Stimulated activated CD4-positive, alpha-beta T cell treated with anti-CD3 and anti-CD28 coated beads, TNF-alpha, amount 100 ng/mL, for 4 hours (primary cell): ENCODE data around the gene PLPP3.
"Not testable (repeated sequence)": the region's sequence is repeated elsewhere in the genome, so short reads cannot be mapped to it uniquely, and the experiment has no call there.

Source experiments
- DNase-seq, 3 experiments: peaks; one replicate each; pipeline ENCODE4 v3.0.0-alpha.2; 2020; ENCODE audit warnings: low read depth in 3 of 3

The PLPP3 gene

DNA sequence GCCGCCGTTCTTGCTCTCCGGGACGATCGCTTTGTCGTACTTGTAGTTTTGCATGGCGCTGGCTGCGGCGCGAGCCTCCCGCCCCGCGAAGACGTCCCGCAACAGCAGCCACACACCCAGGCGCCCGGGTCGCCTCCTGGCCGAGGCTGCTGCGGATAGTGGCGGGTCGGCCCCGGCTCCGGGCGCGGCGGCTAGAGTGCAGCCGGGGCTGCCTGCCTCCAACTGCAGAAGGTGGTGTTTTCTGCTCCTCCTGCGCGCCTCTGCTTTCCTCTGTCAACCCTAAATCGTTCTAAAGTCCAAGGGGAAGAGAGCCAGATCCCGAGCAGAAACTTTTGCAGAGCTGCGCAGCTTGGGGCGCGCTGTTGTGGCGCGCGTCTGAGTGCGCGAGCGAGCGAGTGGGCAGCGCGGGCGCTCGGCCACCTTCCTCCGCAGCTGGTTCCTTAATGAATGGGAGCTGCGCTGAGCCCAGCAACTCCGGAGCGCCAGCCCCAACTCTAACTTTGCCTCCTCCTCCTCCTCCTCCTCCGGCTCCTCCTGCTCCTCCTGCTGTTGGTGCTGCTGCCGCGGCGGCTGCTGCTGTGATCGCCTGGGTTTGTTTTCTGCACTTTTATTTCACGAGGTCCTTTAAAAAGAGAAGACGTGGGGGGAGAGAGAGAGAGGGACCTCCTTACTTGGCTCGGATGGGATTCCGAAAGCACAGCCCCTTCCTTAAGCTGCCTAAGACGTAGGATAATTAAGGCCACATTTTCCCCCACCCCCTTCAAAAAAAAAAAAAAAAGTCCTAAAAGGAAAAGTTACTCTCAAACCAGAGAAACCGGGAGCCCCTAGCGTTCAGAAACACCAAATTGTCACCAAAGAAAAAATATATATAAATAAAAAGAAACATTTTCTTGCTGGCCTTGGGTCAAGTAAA lies at the start of gene PLPP3:
PLPP3 (minus strand) TSS at position 601 of the 913 bp plus-strand sequence; CDS start at position 54, 547 bp downstream.
- DNase-seq, result no peak

DNA sequence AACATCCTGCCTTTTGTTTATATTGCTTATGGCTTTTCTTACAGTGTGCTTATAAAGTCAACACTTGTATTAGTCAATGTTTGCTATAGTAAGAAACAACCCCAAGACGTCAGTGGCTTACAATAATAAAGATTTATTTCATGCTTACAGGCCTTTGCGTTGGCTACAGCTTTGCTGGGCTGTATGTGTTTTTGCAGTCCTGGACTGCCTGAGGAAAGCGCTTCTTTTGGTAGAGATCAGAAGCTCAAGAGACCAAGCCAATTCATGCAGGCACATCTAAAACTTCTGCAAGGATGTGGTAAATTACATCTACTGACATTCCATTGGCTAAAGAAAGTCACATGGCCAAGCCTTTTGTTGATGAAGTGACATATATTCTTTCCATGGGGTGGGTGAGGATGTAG lies 48.3 kb upstream of the PLPP3 start:
- DNase-seq, result no peak

DNA sequence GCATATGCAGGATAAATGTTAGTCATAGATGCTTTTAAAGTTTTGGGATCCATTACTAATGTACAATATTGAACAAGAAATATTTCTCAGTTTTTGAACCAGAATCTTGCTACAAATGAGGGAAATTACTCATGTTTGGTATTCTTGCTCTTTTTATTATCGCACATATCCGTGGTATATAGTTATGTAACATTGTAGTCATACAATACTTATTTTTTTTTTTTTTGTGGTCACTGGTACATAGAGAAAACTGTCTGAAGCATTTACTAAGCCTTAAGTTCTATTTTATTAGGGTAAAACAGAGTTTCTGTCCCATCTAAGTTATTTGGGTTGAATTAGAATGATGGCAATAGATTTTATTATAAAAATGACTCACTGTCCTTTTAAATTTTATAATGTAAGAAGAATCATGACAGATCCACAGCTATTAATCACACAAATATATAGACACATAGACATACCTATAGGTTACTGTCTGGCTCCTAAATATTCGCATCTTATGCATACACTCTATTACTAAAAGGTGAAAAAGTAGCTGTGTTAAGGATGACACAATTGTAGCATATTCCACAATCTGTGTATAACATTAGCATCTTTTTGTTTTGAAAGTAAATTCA lies 47.8 kb upstream of the PLPP3 start:
- DNase-seq, result no peak

DNA sequence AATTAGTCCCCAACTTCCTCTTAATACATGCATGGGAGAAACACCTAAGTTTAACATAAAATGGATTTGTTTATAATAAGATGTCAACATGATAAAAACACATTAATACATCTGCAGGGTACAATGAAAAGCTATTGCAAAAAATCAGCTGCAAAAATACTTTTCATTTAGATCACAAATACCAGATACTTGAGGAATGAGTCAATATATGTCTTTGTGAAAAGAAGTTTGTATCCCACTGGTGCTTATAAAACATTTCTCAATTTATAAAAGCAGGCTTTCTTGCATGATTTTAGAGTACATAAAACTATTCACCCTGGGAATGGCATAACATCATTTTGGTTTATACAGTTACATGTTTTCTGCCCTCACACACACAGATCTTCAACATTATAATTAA lies 47.2 kb upstream of the PLPP3 start:
- DNase-seq, result no peak

DNA sequence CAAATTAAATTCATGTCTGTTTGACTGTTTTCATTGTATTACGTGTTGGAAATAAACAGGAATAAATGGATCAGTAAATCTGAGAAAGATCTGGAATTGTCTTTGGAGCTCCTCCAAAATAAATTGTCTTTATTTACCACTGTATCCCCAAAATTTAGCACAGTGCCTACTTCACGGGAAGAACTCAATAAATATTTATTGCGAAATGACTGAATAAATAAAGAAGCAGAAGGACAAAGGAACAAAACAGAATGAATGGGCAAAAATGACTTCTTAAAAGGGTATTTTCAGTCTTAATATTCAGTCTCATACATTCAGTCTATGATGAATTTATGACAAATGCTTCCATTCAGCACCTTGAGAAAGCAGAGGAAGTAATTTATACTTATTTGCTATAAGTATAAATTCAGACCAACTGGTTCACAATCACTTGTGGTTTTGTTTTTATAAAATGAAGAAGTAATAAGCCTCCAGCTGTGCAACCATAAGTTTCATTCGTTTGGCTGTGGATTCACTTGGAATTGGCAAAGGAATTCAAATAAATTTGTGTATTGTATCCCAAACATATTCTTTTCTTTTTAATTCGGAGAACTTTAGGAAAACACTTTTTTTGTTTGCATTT lies 46.6 kb upstream of the PLPP3 start:
- DNase-seq, result no peak

DNA sequence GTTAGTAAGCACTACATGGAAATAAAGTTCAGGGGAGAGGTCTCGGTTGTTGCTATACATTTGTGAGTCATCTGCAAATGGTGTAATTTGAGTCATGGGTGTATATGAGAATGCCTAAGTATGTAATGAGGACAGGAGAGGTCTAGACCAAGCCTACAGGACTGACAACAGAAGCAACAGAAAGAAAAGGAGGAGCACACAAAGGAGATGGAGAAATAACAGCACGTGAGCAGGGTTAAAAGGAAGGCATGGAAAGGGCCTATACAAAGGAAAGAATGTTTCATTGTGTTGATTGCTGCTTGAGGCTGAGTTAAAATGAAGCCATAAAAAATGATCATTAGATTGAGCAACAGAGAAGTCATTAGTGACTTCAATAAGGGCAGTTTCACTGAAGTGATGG lies 37.8 kb upstream of the PLPP3 start:
- no peak for DNase-seq

DNA sequence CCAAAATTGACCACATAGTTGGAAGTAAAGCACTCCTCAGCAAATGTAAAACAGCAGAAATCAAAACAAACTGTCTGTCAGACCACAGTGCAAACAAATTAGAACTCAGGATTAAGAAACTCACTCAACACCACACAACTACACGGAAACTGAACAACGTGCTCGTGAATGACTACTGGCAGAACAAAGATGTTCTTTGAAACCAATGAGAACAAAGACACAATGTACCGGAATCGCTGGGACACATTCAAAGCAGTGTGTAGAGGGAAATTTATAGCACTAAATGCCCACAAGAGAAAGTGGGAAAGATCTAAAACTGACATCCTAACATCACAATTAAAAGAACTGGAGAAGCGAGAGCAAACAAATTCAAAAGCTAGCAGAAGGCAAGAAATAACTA lies 31.4 kb upstream of the PLPP3 start:
- DNase-seq, result not testable (repeated sequence)

DNA sequence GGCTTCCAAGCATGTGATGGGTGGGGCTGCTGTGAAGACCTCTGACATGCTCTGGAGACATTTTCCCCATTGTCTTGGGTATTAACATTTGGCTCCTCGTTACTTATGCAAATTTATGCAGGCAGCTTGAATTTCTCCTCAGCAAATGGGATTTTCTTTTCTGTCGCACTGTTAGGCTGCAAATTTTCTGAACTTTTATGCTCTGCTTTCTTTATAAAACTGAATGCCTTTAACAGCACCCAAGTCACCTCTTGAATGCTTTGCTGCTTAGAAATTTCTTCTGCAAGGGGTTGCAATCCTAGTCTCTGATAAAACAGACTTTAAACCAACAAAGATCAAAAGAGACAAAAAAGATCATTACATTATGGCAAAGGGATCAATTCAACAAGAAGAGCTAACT lies 30.7 kb upstream of the PLPP3 start:
- DNase-seq, result not testable (repeated sequence)

DNA sequence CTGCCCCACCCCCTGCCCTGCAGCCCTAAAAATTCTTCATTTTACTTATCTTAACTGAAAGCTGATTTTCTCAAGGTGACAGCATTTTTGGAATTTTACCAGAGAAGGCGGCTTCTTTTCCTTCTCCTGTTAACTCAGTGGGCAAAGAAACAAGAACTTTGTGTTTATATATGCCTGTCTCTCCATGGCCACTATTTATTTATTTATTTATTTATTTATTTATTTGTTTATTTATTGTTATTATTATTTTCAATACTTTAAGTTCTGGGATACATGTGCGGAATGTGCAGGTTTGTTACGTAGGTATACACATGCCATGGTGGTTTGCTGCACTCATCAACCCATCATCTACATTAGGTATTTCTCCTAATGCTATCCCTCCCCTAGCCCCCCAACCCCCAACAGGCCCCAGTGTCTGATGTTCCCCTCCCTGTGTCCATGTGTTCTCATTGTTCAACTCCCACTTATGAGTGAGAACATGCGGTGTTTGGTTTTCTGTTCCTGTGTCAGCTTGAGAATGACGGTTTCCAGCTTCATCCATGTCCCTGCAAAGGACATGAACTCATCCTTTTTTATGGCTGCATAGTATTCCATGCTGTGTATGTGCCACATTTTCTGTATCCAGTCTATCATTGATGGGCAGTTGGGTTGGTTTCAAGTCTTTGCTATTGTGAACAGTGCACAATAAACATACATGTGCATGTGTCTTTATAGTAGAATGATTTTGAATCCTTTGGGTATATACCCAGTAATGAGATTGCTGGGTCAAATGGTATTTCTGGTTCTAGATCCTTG lies 16.2 kb upstream of the PLPP3 start:
- not testable (repeated sequence) for DNase-seq

DNA sequence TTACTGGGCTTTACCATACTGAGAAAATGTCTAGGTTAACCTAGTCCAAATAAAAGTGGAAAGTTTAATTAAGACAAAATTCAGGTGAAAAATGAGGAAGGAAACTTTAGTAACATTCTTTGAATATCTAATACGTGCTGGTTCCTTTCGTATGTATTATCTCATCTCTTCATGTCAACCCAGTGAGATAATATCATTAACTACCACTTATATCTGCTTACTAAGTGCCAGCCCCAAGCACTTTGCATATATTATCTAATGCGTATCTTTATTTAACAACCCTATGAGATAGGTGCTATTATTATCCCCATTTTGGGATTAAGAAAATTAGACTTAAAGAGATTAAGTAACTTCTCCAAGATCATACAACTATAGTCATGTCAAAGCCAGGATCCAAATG lies 12.5 kb upstream of the PLPP3 start:
- no peak for DNase-seq

DNA sequence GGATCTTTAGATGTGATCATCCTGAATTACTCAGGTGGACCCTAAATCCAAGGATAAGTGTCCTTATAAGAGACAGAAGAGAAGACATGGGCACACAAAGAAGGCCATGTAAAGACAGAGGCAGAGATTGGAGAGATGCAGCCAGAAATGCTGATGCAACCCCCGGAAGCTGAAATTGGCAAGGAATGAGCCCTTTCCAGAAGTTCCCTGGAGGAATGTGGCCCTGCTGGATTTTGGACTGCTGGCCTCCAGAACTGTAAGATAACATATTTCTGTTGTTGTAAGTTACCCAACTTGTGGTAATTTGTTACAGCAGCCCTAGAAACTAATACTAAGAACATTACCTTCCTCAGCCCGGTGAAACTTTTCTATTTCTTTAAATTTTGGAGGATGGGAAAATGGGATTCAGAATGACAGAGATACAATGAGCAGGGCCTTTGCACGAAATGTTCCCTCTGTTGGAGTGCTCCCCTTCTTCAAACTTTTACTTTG lies 11.2 kb upstream of the PLPP3 start:
- DNase-seq, result no peak

DNA sequence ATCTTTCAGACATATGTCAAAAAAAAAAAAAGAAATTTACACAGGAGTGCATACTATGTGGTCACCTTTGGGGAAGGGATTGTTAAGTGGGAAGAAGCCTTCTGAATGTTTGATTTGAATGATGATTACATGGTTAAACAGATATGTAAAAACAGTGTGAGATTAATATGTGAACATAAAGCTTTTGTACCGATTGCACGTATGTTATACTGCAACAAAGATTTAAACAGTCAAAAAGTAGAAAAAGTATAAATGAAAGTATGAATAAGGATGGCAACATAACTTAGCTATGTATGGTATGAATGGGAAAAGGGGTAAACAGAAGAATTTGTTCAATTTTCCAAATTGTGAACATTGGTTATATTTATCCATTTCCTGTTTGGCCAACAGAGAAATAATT lies 10.0 kb upstream of the PLPP3 start:
- DNase-seq, result no peak

DNA sequence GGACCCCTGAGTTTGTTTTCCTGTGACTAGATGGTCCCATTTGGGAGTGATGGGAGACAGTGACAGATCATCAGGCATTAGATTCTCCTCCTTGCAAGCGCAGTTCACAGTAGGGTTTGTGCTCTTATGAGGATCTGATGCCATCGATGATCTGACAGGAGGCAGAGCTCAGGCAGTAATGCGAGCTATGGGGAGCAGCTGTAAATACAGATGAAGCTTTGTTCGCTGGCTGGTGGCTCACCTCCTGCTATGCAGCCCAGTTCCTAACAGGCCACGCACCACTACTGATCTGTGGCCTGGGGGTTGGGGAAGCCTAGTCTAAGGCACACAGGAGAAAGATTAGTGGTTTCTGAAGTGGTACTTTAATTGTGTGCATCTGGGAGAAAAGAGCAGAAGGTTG lies 7.1 kb upstream of the PLPP3 start:
- DNase-seq, result no peak

DNA sequence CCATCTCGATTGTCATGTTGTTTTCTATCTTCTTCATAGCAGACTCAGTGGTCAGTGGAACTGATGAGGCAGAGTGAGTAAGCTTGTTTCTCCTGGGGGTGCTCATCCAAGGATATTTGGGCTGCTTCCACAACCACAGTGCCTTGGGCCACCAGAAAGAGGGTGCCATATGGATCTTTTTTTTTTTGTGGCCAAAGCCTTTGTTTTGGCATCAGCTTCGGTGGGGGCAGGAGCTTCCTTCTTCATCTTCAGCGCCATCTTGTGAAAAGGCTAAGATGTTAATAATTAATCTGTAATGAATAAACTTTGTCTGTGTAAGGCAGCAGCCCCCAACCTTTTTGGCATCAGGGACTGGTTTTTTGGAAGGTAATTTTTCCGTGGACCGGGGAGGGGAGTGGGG lies 6.6 kb upstream of the PLPP3 start:
- no peak for DNase-seq

DNA sequence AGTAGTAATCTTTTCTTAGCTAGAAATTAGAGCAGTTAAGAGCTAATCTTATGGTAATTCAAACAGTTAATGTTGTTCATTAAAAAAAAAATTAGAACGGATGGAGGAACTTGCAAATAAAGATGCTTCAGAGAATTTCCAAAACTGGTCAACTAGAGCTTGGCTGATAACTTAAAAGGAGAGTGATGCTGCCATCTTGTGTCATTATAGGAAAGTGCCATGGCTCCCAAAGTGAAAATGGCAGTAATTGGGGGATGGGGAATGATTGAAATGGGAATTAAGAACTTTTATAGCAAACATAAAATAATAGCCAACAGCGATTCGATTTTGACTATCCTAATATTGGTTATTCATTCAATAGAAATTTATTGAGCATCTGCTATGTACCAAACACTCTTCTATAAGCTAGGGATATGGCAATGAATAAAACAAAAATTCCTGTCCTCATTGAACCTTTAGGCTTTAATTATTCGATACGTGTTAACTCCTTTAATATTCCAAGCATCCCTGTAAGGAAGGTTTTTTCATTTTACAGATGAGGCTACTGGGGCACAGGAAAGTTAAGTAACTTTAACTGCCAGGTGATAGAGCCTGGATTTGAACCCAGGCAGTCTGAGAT lies 5.7 kb upstream of the PLPP3 start:
- DNase-seq, result no peak

DNA sequence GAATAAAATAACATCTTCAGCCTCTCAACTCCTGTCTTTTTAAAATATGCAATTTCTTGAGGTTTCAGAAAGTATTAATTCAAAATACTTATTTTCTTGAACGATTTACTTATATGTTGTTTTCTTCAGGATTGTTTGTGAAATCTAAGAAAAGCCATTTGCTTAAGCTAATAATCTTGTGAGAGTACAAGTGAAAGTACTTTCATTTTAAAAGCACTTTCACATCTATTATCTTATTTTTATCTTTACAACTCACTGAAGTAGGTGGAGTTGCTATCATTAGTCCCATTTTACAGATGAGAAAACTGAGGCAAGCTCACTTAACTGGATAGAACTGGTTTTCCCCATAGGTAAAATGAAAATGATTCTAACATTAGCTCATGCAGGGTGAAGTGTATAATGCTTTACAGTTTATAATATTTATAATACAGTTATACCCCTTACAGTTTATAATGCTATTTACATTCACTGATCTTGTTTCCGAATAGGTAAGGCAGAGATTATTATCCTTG lies 4.7 kb upstream of the PLPP3 start:
- DNase-seq, result no peak

DNA sequence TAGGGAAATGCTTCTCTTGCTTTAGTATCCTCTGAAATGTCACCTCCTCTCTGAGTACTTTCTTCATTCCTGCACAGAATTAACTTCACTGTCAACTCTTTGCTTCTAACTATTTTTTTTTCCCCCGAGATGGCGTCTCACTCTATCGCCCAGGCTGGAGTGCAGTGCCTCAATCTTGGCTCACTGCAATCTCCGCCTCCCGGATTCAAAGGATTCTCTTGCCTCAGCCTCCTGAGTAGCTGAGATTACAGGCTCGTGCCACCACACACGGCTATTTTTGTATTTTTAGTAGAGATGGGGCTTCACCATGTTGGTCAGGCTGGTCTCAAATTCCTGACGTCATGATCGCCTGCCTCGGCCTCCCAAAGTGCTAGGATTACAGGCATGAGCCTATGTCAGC lies 1.4 kb upstream of the PLPP3 start:
- DNase-seq, result no peak

DNA sequence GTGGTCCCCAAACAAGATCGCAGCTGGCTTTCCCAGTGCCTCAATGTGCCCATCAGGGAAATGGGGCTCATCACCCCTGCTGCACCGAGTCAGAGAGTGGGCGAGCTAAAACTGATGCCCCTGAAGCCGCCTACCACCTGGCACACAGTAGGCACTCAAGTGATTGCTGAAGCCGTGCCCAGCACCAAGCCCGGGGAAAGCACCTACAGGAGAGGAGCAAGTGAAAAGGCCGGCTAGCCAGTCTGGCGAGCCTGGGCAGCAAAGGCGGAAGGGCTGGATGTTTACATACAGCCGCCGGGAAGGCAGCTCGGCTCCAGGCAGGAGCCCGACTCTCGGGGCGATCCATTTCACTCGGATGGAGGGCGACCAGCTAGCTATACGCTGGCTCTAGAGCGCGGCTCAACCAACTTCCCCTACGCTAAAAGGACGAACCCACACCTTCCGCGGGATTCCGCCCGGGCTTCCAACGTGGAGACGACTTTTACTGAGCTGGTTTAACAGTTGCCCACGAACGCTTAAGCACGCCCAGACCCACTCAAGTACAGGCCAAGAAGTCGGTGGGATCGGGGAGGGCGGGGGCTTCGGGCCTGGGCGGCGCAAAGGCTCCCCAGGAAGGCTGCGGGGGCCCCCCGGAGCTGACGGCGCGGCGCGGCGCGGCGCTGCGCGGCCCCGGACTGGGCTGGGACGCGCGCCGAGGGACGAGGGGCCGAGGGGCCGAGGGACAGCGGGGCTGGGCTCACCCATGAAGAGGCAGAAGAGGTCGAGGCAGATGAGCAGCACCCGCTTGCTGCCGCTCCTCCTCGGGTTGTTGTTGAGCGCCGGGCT lies 1.0 kb downstream of the PLPP3 start:
- DNase-seq, result no peak

DNA sequence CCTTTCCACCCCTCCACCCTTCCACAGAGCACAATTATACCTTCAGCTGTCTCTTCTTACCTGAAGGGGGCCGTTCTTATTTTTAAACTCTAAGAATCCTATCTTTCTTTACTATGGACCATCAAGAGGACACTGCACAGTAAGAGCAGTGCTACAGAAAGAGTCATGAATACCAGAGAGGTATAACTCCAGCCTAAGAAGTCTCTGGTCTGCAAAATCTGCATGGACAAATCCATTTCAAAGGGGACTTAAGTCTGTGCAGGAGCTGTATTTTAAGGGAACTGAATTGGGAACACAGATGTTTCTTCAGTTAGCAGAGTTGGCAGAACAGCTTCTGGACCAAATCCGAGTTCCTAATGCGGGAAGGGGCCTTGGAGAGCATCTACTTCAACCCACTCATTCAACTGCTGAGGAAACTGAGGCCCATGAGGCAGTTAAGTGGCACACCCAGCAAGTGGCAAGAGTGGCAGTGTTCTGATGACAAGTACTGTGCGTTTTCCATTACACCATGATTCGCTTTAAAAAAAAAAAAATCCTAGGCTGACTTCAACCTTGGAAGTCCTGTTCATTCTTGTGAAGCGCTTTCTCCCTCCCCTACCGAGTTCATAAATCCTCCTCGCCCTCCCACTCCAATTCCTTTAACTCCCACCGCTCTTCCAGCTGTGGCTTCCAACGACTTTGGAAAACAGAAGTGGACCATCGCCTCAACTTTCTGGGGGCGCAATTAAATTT lies 1.8 kb downstream of the PLPP3 start:
- no peak for DNase-seq
